Measurements from ENCODE around the gene MYOZ1. TPM values are rescaled to one million over a fixed set of nuclear protein-coding genes. Genes with fewer than 3 reads are reported as not detected.

The MYOZ1 gene
- total and polyA plus RNA-seq, 2 of the 8 experiments (the other 6 are each of a cell fraction or from before 2014, with no cell fraction given): 2.6 to 3.3 TPM

GRCh38 chr10:73635781-73636180 is 5.5 kb downstream of the MYOZ1 start:
- Histone ChIP-seq H3K18ac (ENCODE audit: extremely low read depth, low read length) (no peak overlapping the region), H2BK12ac (ENCODE audit: low read depth, low read length) (no peak overlapping the region), H3K4me2 (ENCODE audit: insufficient read depth in 1 of 2, low read depth in 2 of 2, low read length in 2 of 2) (no peak overlapping the region), H3K14ac (ENCODE audit: insufficient read length) (no peak overlapping the region), H3K4me3 (ENCODE audit: extremely low read depth in 1 of 4, insufficient read depth in 2 of 4, low read depth in 3 of 4, low read length in 4 of 4) (no peak overlapping the region), H4K5ac (ENCODE audit: insufficient read length, low read depth, low read length) (no peak overlapping the region), H2BK5ac (ENCODE audit: low read depth, low read length) (no peak overlapping the region), H3K79me2 (ENCODE audit: control insufficient read depth in 1 of 2, insufficient read depth in 2 of 2, low read length in 2 of 2) (no peaks in the 10 kb centered on the region), H3K23ac (ENCODE audit: insufficient read length) (no peak overlapping the region), H3K23me2 (ENCODE audit: low read depth, low read length) (no peaks in the 10 kb centered on the region), H2BK120ac (replicated peaks; ENCODE audit: low read depth, low read length) (no peak overlapping the region), H3K79me1 (ENCODE audit: low read depth, low read length) (no peaks in the 10 kb centered on the region), H2BK15ac (ENCODE audit: low read length) (no peak overlapping the region), H3K9ac (replicated peaks in 1 of 4; ENCODE audit: extremely low read depth in 1 of 4, low read depth in 3 of 4, low read length in 3 of 4) (no peak overlapping the region), H4K20me1 (replicated peaks in 1 of 2; ENCODE audit: control insufficient read depth in 1 of 2, insufficient read depth in 2 of 2, low read length in 2 of 2) (no peaks in the 10 kb centered on the region), H3K56ac (replicated peaks; ENCODE audit: insufficient read length, low read depth, low read length) (no peak overlapping the region), H2AK5ac (ENCODE audit: low read depth, low read length) (no peak overlapping the region), H3K27me3 (replicated peaks in 1 of 4; ENCODE audit: control insufficient read depth in 3 of 4, extremely low read depth in 1 of 4, insufficient read depth in 3 of 4, low read length in 3 of 4) (no peaks in the 10 kb centered on the region), H2BK20ac (ENCODE audit: low read length) (no peak overlapping the region), H3K9me3 (ENCODE audit: insufficient read depth in 2 of 2, low read depth in 1 of 2, low read length in 1 of 2) (no peaks in the 10 kb centered on the region), H3K36me3 (ENCODE audit: control insufficient read depth in 2 of 4, insufficient read depth in 4 of 4, low read length in 3 of 4) (no peaks in the 10 kb centered on the region), H3K4me1 (replicated peaks in 1 of 4; ENCODE audit: control insufficient read depth in 3 of 4, insufficient read depth in 4 of 4, low read length in 3 of 4) (peaks cover 0 to 3% (median 0%) of the 10 kb centered on the region in 4 experiments; a peak in 3 of 7 replicates), H4K91ac (replicated peaks; ENCODE audit: insufficient read length, low read length) (no peak overlapping the region), H4K8ac (ENCODE audit: extremely low read depth, insufficient read depth, low read length) (no peak overlapping the region), H3K4ac (replicated peaks; ENCODE audit: insufficient read length, low read depth, low read length) (no peak overlapping the region), H2AFZ (ENCODE audit: low read length) (no peak overlapping the region), H3K27ac (ENCODE audit: low read depth, low read length) (no peak overlapping the region; the same call in 1 of the 2 replicates)
- 83% methylated on average over 1 of the region's 1 CpG; no CpG with 5 or more reads in 1 of the 2 experiments for WGBS, 2 experiments (ENCODE audit: extremely low coverage in 1 of 2, insufficient coverage in 1 of 2, insufficient read length in 1 of 2, insufficient replicate concordance in 2 of 2, low coverage in 1 of 2, low lambda C conversion rate in 2 of 2, missing lambda C conversion rate in 1 of 2)
- ChIA-PET POLR2A (ENCODE audit: partially characterized antibody) (interaction anchor here (0.6 kb wide), 1 partner anchor 13 kb away, joined by 3 read pairs; no protein-coding TSS in a partner anchor), CTCF (ENCODE audit: partially characterized antibody) (interaction anchor here (3.6 kb wide), 1 partner anchor 8 kb away, joined by 24 read pairs; no protein-coding TSS in a partner anchor)
- FAIRE-seq: no peak
- TF ChIP-seq USF2 (IDR thresholded peaks at IDR 0.05; ENCODE audit: low read length) (no peak), SIX5 (IDR thresholded peaks at IDR 0.05; ENCODE audit: low read depth, low read length) (no peak), SP4 (IDR thresholded peaks at IDR 0.05; ENCODE audit: low read length) (no peak), CEBPB (IDR thresholded peaks at IDR 0.05; ENCODE audit: low read depth, low read length) (no peak), KDM5A (IDR thresholded peaks at IDR 0.05; ENCODE audit: low read length) (no peak), TEAD4 (IDR thresholded peaks at IDR 0.05; ENCODE audit: low read depth, low read length) (no peak), YY1 (IDR thresholded peaks at IDR 0.05; ENCODE audit: low read depth, low read length) (no peak), KDM1A (IDR thresholded peaks at IDR 0.05; ENCODE audit: borderline replicate concordance, low read length) (no peak), NRF1 (IDR thresholded peaks at IDR 0.05; ENCODE audit: low read depth, low read length) (no peak)
- TF ChIP-seq, protein P1, sequence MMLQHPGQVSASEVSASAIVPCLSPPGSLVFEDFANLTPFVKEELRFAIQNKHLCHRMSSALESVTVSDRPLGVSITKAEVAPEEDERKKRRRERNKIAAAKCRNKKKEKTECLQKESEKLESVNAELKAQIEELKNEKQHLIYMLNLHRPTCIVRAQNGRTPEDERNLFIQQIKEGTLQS (IDR thresholded peaks at IDR 0.05; ENCODE audit: insufficient read depth, low read depth, low read length): no peak
- DNase-seq (ENCODE audit: low read depth in 1 of 2, low spot score in 2 of 2): no peak
